D721Med (cell line): ENCODE data around the gene LDLRAD4.

ENCODE experiments used
- DNase-seq: peaks from one replicate; pipeline ENCODE4 v3.0.0; 2011; ENCODE audit warnings: low spot score; ENCODE audit not compliant: insufficient read length
- FAIRE-seq: peaks from 2 replicates; lab custom pipeline; 2011; peaks lifted over from hg19 to GRCh38; lab: Jason Lieb, UNC
- TF ChIP-seq, protein P1 (sequence below): IDR thresholded peaks from 2 replicates; pipeline ENCODE4 v1.5.1; 2012; ENCODE audit warnings: mild to moderate bottlenecking, control low read depth; ENCODE audit not compliant: insufficient read depth; ENCODE audit errors: missing control alignments

The LDLRAD4 gene

GRCh38 chr18:13462686-13463085, 244.1 kb downstream of the LDLRAD4 start:
- TF ChIP-seq, protein P1, sequence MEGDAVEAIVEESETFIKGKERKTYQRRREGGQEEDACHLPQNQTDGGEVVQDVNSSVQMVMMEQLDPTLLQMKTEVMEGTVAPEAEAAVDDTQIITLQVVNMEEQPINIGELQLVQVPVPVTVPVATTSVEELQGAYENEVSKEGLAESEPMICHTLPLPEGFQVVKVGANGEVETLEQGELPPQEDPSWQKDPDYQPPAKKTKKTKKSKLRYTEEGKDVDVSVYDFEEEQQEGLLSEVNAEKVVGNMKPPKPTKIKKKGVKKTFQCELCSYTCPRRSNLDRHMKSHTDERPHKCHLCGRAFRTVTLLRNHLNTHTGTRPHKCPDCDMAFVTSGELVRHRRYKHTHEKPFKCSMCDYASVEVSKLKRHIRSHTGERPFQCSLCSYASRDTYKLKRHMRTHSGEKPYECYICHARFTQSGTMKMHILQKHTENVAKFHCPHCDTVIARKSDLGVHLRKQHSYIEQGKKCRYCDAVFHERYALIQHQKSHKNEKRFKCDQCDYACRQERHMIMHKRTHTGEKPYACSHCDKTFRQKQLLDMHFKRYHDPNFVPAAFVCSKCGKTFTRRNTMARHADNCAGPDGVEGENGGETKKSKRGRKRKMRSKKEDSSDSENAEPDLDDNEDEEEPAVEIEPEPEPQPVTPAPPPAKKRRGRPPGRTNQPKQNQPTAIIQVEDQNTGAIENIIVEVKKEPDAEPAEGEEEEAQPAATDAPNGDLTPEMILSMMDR = no peak
- FAIRE-seq (no peak), DNase-seq (no peak)

DNA sequence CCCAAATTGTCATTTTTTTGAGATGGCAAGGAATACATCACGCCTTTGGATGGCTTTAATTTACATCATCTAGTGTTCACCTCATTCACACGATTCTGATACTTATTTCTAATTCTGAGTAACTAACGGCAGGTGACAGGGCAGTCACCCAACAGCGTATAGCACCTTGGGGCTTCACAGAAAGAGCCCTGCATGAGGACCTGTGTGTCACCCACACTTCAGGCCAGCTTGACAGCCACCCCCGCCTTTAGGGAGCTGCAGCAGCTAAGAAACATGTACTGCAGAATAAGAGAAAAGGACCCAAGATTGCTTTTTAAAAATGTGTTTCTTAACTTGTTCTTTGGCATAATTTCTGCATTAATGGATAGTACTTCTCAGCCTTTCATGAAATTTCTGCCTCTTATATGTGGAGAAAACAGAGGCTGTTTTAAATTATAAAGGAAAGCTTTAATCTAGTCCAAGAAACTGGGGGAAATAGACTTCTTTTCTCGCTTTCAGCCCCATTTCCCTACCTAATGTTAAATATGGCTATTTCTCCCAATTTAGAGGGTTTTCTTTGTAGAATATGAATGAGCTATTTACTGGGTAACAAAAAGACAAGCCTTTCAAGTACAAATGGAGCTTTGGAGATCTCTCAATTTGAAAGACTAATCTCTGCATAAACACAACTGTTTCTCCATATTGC, 245.1 kb downstream of the LDLRAD4 start:
- DNase-seq = no peak
- TF ChIP-seq, protein P1 = no peak
- no peak for FAIRE-seq

GRCh38 chr18:13464432-13465123, 246.0 kb downstream of the LDLRAD4 start:
- no peak for FAIRE-seq
- no peak for DNase-seq
- TF ChIP-seq, protein P1 = no peak

DNA sequence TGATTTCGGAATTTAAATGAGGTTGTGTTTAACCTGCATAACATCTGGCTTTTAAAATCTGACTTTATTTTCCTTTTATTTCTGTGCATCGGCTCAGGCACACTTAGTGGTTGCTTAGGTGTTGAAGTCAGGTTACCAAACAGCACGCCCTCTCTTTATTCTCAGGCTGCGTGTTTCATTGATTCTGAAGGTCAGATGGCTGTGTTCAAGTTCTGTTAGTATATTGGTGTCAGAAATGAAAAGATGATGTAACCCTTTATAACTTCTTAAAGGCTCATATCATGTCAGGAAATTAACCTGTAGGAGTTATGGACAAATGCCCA, 246.5 kb downstream of the LDLRAD4 start:
- FAIRE-seq (peak; percentile 53), DNase-seq (no peak)
- TF ChIP-seq, protein P1 = no peak

DNA sequence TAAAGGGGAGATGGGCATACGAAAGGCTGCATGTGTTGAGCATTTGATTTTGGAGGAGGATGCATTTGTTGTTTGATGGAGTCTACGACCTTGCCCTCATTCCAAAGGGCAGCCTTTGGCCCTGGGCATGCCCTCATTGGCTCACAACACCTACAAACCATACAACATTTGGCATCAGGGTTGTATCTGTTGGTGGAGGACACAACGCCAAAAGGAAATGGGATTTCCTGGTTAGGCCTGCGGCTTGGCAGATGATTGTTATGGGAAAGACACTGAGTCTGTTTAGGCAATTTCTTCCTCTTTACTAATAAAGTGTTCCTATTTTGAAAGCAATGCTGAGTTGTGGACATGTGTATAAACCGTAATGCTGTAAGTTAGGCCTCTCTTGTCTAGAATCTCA, 246.9 kb downstream of the LDLRAD4 start:
- DNase-seq = no peak
- FAIRE-seq = no peak

DNA sequence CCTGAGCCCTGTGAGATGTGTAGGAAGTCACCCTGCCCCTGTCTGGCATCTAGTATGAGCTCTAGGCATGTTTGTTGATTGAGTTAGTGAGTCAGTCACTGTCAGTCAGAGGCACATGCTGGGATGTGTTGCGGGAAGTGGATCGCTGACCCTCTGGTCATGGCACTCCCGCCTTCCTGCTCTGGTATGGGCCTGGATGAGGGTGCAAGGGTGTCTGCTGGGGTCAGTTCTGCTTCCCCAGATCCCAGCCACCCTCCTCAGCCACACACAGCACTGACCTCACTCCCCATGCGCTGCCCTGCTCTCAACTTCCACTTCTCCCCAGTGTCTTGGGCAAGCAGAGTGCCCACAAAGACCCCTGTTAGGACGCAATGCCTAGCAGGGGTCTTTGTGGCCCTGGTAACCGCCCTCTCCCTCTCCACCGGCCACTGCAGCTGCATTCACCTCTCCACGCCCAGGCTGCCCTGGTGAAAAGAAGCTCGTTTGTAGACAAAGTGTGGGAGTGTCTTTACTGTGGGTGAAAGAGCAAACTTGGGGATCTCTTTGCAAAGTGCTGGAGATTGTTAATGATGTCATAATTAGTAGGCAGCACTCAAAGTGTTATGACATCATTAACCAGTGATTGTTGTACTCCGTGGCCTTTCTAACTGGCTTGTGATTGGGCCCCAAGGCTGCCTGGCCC, 252.1 kb downstream of the LDLRAD4 start:
- TF ChIP-seq, protein P1 = no peak
- FAIRE-seq (no peak), DNase-seq (no peak)

More for the DNA sequence above, 246.9 kb downstream of the LDLRAD4 start:
- TF ChIP-seq, protein P1 = no peak
